HCT116 (cell line): ENCODE measurements around the gene ITGAE.

Experiments
- EZH2 ChIP-seq: fragments of 200-600 bp; sonication (generic); IDR thresholded peaks from 2 replicates; pipeline ENCODE4 v1.6.1; 2017; ENCODE audit warnings: antibody characterized with exemption, mixed run types
- EZH2phosphoT487 ChIP-seq: fragments of 200-600 bp; IDR thresholded peaks from 2 replicates; pipeline ENCODE4 v1.6.1; 2018; ENCODE audit warnings: antibody characterized with exemption, borderline replicate concordance
- POLR2A ChIP-seq: IDR thresholded peaks from 2 replicates; pipeline ENCODE4 v1.7.0; 2011; ENCODE audit warnings: borderline replicate concordance; ENCODE audit not compliant: insufficient read depth, insufficient read length; ENCODE audit errors: extremely low read depth
- POLR2AphosphoS5 ChIP-seq: IDR thresholded peaks from 2 replicates; pipeline ENCODE4 v1.6.1; 2011; ENCODE audit warnings: mild to moderate bottlenecking, low read depth, low read length, moderate library complexity
- RAD21 ChIP-seq: IDR thresholded peaks from 2 replicates; pipeline ENCODE4 v1.6.1; 2012; ENCODE audit warnings: low read depth, mild to moderate bottlenecking
- SRF ChIP-seq: IDR thresholded peaks from 2 replicates; pipeline ENCODE4 v1.6.1; 2012; ENCODE audit warnings: low read depth
- YY1 ChIP-seq: IDR thresholded peaks from 2 replicates; pipeline ENCODE4 v1.6.1; 2011; ENCODE audit warnings: low read length, low read depth, moderate library complexity, mild to moderate bottlenecking; ENCODE audit not compliant: insufficient replicate concordance; ENCODE audit errors: extremely low read depth
- ZNF274 ChIP-seq: fragments of 200-500 bp; sonication (Bioruptor generic); IDR thresholded peaks from 2 replicates; pipeline ENCODE4 v1.6.1; 2014; ENCODE audit warnings: mild to moderate bottlenecking, low read depth, low read length, inconsistent platforms
- TF ChIP-seq, protein P1 (sequence below), 3 experiments: fragments of 200-600 bp in 1 of 3; sonication (generic) in 1 of 3; IDR thresholded peaks in 2 of 3; conservative IDR thresholded peaks in 1 of 3; 2 replicates each; pipeline ENCODE4 v1.5.1; 2012 to 2017; ENCODE audit warnings: low read depth in 2 of 3, low read length in 2 of 3, antibody characterized with exemption in 1 of 3, borderline replicate concordance in 1 of 3, control low read depth in 1 of 3, mild to moderate bottlenecking in 1 of 3, mixed read lengths in 1 of 3, mixed run types in 1 of 3, moderate library complexity in 1 of 3; ENCODE audit not compliant: insufficient read depth in 1 of 3
- TF ChIP-seq, protein P2 (sequence below): IDR thresholded peaks from 2 replicates; pipeline ENCODE4 v1.6.1; 2012
- TF ChIP-seq, protein P3 (sequence below): IDR thresholded peaks from 2 replicates; pipeline ENCODE4 v1.6.1; 2011; ENCODE audit warnings: mild to moderate bottlenecking, low read length, moderate library complexity; ENCODE audit not compliant: insufficient replicate concordance; ENCODE audit errors: extremely low read depth

DNA sequence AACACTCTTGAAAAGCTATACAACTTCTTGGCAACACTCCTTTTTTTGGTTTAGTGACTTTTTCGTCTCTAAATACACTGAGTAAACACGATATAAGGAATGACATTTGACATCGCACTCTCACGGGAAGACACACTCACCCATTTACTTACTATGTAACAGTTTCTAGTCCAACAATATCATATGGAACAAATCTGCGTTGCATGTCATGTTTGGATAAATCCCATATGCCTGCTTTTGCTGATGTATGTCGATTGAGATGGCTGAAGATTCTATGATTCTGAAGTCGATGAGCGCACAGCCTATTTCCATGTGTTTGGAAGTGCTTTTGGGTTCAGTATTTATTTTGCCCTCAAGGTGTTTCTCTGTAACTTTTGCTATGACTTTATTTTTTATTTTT, 18.2 kb downstream of the ITGAE start:
- TF ChIP-seq, protein P1, sequence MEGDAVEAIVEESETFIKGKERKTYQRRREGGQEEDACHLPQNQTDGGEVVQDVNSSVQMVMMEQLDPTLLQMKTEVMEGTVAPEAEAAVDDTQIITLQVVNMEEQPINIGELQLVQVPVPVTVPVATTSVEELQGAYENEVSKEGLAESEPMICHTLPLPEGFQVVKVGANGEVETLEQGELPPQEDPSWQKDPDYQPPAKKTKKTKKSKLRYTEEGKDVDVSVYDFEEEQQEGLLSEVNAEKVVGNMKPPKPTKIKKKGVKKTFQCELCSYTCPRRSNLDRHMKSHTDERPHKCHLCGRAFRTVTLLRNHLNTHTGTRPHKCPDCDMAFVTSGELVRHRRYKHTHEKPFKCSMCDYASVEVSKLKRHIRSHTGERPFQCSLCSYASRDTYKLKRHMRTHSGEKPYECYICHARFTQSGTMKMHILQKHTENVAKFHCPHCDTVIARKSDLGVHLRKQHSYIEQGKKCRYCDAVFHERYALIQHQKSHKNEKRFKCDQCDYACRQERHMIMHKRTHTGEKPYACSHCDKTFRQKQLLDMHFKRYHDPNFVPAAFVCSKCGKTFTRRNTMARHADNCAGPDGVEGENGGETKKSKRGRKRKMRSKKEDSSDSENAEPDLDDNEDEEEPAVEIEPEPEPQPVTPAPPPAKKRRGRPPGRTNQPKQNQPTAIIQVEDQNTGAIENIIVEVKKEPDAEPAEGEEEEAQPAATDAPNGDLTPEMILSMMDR (IDR thresholded peaks at IDR 0.05 in 2 of 3, conservative IDR thresholded peaks at IDR 0.05 in 1 of 3; ENCODE audit: borderline replicate concordance in 1 of 3, insufficient read depth in 1 of 3, low read depth in 2 of 3, low read length in 2 of 3): no peak
- TF ChIP-seq, protein P2, sequence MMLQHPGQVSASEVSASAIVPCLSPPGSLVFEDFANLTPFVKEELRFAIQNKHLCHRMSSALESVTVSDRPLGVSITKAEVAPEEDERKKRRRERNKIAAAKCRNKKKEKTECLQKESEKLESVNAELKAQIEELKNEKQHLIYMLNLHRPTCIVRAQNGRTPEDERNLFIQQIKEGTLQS: no peak
- TF ChIP-seq POLR2AphosphoS5: no peak
- TF ChIP-seq, protein P3, sequence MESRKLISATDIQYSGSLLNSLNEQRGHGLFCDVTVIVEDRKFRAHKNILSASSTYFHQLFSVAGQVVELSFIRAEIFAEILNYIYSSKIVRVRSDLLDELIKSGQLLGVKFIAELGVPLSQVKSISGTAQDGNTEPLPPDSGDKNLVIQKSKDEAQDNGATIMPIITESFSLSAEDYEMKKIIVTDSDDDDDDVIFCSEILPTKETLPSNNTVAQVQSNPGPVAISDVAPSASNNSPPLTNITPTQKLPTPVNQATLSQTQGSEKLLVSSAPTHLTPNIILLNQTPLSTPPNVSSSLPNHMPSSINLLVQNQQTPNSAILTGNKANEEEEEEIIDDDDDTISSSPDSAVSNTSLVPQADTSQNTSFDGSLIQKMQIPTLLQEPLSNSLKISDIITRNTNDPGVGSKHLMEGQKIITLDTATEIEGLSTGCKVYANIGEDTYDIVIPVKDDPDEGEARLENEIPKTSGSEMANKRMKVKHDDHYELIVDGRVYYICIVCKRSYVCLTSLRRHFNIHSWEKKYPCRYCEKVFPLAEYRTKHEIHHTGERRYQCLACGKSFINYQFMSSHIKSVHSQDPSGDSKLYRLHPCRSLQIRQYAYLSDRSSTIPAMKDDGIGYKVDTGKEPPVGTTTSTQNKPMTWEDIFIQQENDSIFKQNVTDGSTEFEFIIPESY: no peak
- no peak for TF ChIP-seq RAD21
- no peak for TF ChIP-seq EZH2
- no peak for TF ChIP-seq POLR2A
- TF ChIP-seq EZH2phosphoT487: no peak
- no peak for TF ChIP-seq YY1
- no peak for TF ChIP-seq ZNF274
- no peak for TF ChIP-seq SRF
